Activated CD4-positive, alpha-beta T cell treated with anti-CD3 and anti-CD28 coated beads, Interleukin-2, Interleukin-4, amounts not matched to agents 100 ng/mL and 50 ng/mL, durations not matched to agents 16 hours and 8 hours (primary cell): ENCODE data around the gene SELENOO.

Experiments
- DNase-seq: peaks from one replicate; pipeline ENCODE4 v3.0.0-alpha.2; 2020; ENCODE audit warnings: low spot score

Gene SELENOO

GRCh38 chr22:50171965-50172421, 28.8 kb upstream of the SELENOO start:
- DNase-seq = no peak

GRCh38 chr22:50173311-50173982, 27.4 kb upstream of the SELENOO start:
- no peak for DNase-seq

- no peak for DNase-seq
These were observed 26.8 kb upstream of the SELENOO start for GRCh38 chr22:50173983-50174355.

GRCh38 chr22:50174382-50175190, 26.2 kb upstream of the SELENOO start:
- no peak for DNase-seq

- DNase-seq = no peak
These were observed 25.7 kb upstream of the SELENOO start for GRCh38 chr22:50175191-50175461.

GRCh38 chr22:50175921-50176849, 24.6 kb upstream of the SELENOO start:
- no peak for DNase-seq

GRCh38 chr22:50176850-50177536, 23.8 kb upstream of the SELENOO start:
- DNase-seq = no peak

- no peak for DNase-seq
These were observed 23.0 kb upstream of the SELENOO start for GRCh38 chr22:50177537-50178470.

GRCh38 chr22:50178471-50178864, 22.3 kb upstream of the SELENOO start:
- DNase-seq = no peak

- no peak for DNase-seq
These were observed 21.6 kb upstream of the SELENOO start for GRCh38 chr22:50178871-50179869.

GRCh38 chr22:50179937-50180726, 20.7 kb upstream of the SELENOO start:
- DNase-seq = no peak

- DNase-seq = no peak
These were observed 19.9 kb upstream of the SELENOO start for GRCh38 chr22:50180727-50181521.

GRCh38 chr22:50182176-50183081, 18.4 kb upstream of the SELENOO start:
- DNase-seq = no peak

GRCh38 chr22:50183141-50183971, 17.5 kb upstream of the SELENOO start:
- DNase-seq = no peak

GRCh38 chr22:50184004-50184901, 16.6 kb upstream of the SELENOO start:
- no peak for DNase-seq
